ENCODE results near the gene SLC44A5. TPM values are rescaled to one million over a fixed set of nuclear protein-coding genes. Genes with fewer than 3 reads are reported as not detected.

The SLC44A5 gene
- total and polyA plus RNA-seq, 4 donors = 0.13 to 1.1 (median 0.22) TPM

DNA sequence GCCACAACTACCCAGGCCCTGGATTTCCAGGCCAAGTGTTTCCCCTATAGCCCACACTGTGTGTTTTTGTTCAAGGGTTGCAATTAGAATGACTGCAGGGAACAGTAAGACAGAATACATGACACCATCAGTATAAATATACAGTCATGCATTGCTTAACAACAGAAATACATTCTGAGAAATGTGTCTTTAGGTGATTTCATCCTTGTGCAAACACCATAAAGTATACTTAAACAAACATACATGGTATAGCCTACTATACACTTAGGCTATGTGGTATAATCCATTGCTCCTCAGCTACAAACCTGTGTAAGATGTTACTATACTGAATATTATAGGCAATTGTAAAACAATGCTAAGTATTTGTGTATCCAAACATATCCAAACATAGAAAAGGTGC, 7.5 kb upstream of the SLC44A5 start:
- H3K4me3 ChIP-seq (ENCODE audit: low read depth in 1 of 3, low read length in 3 of 3) = no peak overlapping the region
- TF ChIP-seq HNF4A (conservative IDR thresholded peaks at IDR 0.05) = no peak
- no peak for TF ChIP-seq NR2F2 (IDR thresholded peaks at IDR 0.05)
- no peaks in the 10 kb centered on the region for H3K36me3 ChIP-seq (ENCODE audit: control insufficient read depth in 4 of 4, insufficient read depth in 3 of 4, low read depth in 1 of 4, low read length in 3 of 4)
- no peak overlapping the region for H3K9ac ChIP-seq (ENCODE audit: low read depth in 1 of 2, low read length in 2 of 2)
- peaks cover 6 to 23% (median 13%) of the 10 kb centered on the region in 4 donors for H3K4me1 ChIP-seq (ENCODE audit: control insufficient read depth in 4 of 4, insufficient read depth in 4 of 4, low read length in 3 of 4)
- H3K27me3 ChIP-seq (ENCODE audit: control insufficient read depth in 4 of 4, insufficient read depth in 4 of 4, low read length in 3 of 4) = peaks cover 0 to 5% (median 3%) of the 10 kb centered on the region in 4 donors
- no peak overlapping the region for H3K27ac ChIP-seq (ENCODE audit: low read depth in 1 of 2, low read length in 2 of 2)
- no peak for DNase-seq (ENCODE audit: low spot score)
- no peaks in the 10 kb centered on the region for H3K9me3 ChIP-seq (ENCODE audit: control insufficient read depth in 4 of 4, low read length in 3 of 4)

- 8% methylated on average over 39 of the region's 39 CpGs for WGBS
- Histone ChIP-seq H3K36me3 (ENCODE audit: control insufficient read depth in 4 of 4, insufficient read depth in 3 of 4, low read depth in 1 of 4, low read length in 3 of 4) (no peaks in the 10 kb centered on the region), H3K9me3 (ENCODE audit: control insufficient read depth in 4 of 4, low read length in 3 of 4) (no peaks in the 10 kb centered on the region), H3K4me1 (ENCODE audit: control insufficient read depth in 4 of 4, insufficient read depth in 4 of 4, low read length in 3 of 4) (peaks cover 6 to 23% (median 13%) of the 10 kb centered on the region in 4 donors), H3K27ac (ENCODE audit: low read depth in 1 of 2, low read length in 2 of 2) (no peak overlapping the region), H3K9ac (ENCODE audit: low read depth in 1 of 2, low read length in 2 of 2) (no peak overlapping the region), H3K4me3 (ENCODE audit: low read depth in 1 of 3, low read length in 3 of 3) (peak overlapping the region in 1 of 3 donors; percentile 53), H3K27me3 (ENCODE audit: control insufficient read depth in 4 of 4, insufficient read depth in 4 of 4, low read length in 3 of 4) (peaks cover 0 to 5% (median 3%) of the 10 kb centered on the region in 4 donors)
- DNase-seq (ENCODE audit: low spot score) = no peak
- TF ChIP-seq HNF4A (conservative IDR thresholded peaks at IDR 0.05) (no peak), REST (IDR thresholded peaks at IDR 0.05) (peak; percentile 96)
Measured at GRCh38 chr1:75616436-75617433, 5.8 kb upstream of the SLC44A5 start.

GRCh38 chr1:75615613-75616435, 4.9 kb upstream of the SLC44A5 start:
- no peak for DNase-seq (ENCODE audit: low spot score)
- peaks cover 0 to 3% (median 0%) of the 10 kb centered on the region in 4 donors for H3K9me3 ChIP-seq (ENCODE audit: control insufficient read depth in 4 of 4, low read length in 3 of 4)
- no peaks in the 10 kb centered on the region for H3K36me3 ChIP-seq (ENCODE audit: control insufficient read depth in 4 of 4, insufficient read depth in 3 of 4, low read depth in 1 of 4, low read length in 3 of 4)
- no peak overlapping the region for H3K9ac ChIP-seq (ENCODE audit: low read depth in 1 of 2, low read length in 2 of 2)
- 1% methylated on average over 72 of the region's 72 CpGs for WGBS
- H3K27me3 ChIP-seq (ENCODE audit: control insufficient read depth in 4 of 4, insufficient read depth in 4 of 4, low read length in 3 of 4) = peaks cover 0 to 5% (median 3%) of the 10 kb centered on the region in 4 donors
- peaks cover 6 to 23% (median 13%) of the 10 kb centered on the region in 4 donors for H3K4me1 ChIP-seq (ENCODE audit: control insufficient read depth in 4 of 4, insufficient read depth in 4 of 4, low read length in 3 of 4)
- H3K27ac ChIP-seq (ENCODE audit: low read depth in 1 of 2, low read length in 2 of 2) = no peak overlapping the region
- TF ChIP-seq YY1 (IDR thresholded peaks at IDR 0.05) (no peak), GABPA (IDR thresholded peaks at IDR 0.05 in 1 of 2, conservative IDR thresholded peaks at IDR 0.05 in 1 of 2) (no peak), HNF4G (IDR thresholded peaks at IDR 0.05) (no peak), NR2F2 (IDR thresholded peaks at IDR 0.05) (no peak), FOXA1 (IDR thresholded peaks at IDR 0.05) (no peak), HNF4A (conservative IDR thresholded peaks at IDR 0.05) (no peak), FOXA2 (IDR thresholded peaks at IDR 0.05) (no peak)
- TF ChIP-seq, protein P1, sequence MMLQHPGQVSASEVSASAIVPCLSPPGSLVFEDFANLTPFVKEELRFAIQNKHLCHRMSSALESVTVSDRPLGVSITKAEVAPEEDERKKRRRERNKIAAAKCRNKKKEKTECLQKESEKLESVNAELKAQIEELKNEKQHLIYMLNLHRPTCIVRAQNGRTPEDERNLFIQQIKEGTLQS (IDR thresholded peaks at IDR 0.05) = no peak
- peak overlapping the region in 1 of 3 donors; percentile 53 for H3K4me3 ChIP-seq (ENCODE audit: low read depth in 1 of 3, low read length in 3 of 3)
